BE2C (cell line): ENCODE data around the gene MEG3.

ENCODE experiments used
- DNase-seq: peaks from one replicate; pipeline ENCODE4 v3.0.0-alpha.2; 2020
- H3K27me3 ChIP-seq: fragments of 250-450 bp; sonication (Bioruptor Pico); 2 replicates; pipeline ENCODE4 v1.5.1; 2020; ENCODE audit warnings: mild to moderate bottlenecking
- H3K36me3 ChIP-seq: fragments of 250-450 bp; sonication (Bioruptor Pico); 2 replicates; pipeline ENCODE4 v1.5.1; 2020; ENCODE audit warnings: mild to moderate bottlenecking
- H3K4me1 ChIP-seq: fragments of 250-450 bp; sonication (Bioruptor Pico); 2 replicates; pipeline ENCODE4 v1.5.1; 2020
- H3K4me3 ChIP-seq: 2 replicates; pipeline ENCODE4 v1.5.1; 2011; ENCODE audit warnings: low read depth, low read length
- H3K9me3 ChIP-seq: fragments of 250-450 bp; sonication (Bioruptor Pico); 2 replicates; pipeline ENCODE4 v1.5.1; 2020
- CTCF ChIP-seq: IDR thresholded peaks from 2 replicates; pipeline ENCODE4 v1.5.1; 2012; ENCODE audit warnings: mild to moderate bottlenecking, low read depth, low read length

Gene MEG3

GRCh38 chr14:100884456-100884855, 58.5 kb downstream of the MEG3 start:
- peaks cover 74% of the 10 kb centered on the region for H3K36me3 ChIP-seq
- peaks cover 5% of the 10 kb centered on the region for H3K4me1 ChIP-seq
- H3K27me3 ChIP-seq, result no peaks in the 10 kb centered on the region
- DNase-seq, result no peak
- no peaks in the 10 kb centered on the region for H3K9me3 ChIP-seq
- no peak overlapping the region for H3K4me3 ChIP-seq
- TF ChIP-seq CTCF, result no peak

- H3K36me3 ChIP-seq, result peaks cover 73% of the 10 kb centered on the region
- H3K9me3 ChIP-seq, result no peaks in the 10 kb centered on the region
- H3K4me1 ChIP-seq, result peaks cover 5% of the 10 kb centered on the region
- no peak overlapping the region for H3K4me3 ChIP-seq
- H3K27me3 ChIP-seq, result no peaks in the 10 kb centered on the region
- DNase-seq, result peak; percentile 2
- TF ChIP-seq CTCF, result no peak
Measured at GRCh38 chr14:100885196-100885595, 59.3 kb downstream of the MEG3 start.

GRCh38 chr14:100885617-100886016, 59.7 kb downstream of the MEG3 start:
- peaks cover 72% of the 10 kb centered on the region for H3K36me3 ChIP-seq
- H3K9me3 ChIP-seq, result no peaks in the 10 kb centered on the region
- no peak overlapping the region for H3K4me3 ChIP-seq
- peaks cover 5% of the 10 kb centered on the region for H3K4me1 ChIP-seq
- no peaks in the 10 kb centered on the region for H3K27me3 ChIP-seq
- DNase-seq, result peak; percentile 14
- TF ChIP-seq CTCF, result peak; percentile 23; the same call in 1 of the 2 replicates

GRCh38 chr14:100887728-100888335, 61.9 kb downstream of the MEG3 start:
- H3K4me1 ChIP-seq, result peaks cover 5% of the 10 kb centered on the region

GRCh38 chr14:100888789-100889315, 62.9 kb downstream of the MEG3 start:
- DNase-seq, result no peak
- peaks cover 5% of the 10 kb centered on the region for H3K4me1 ChIP-seq
- H3K4me3 ChIP-seq, result no peak overlapping the region
- no peaks in the 10 kb centered on the region for H3K27me3 ChIP-seq
- H3K9me3 ChIP-seq, result no peaks in the 10 kb centered on the region
- no peak for TF ChIP-seq CTCF
- H3K36me3 ChIP-seq, result peaks cover 73% of the 10 kb centered on the region

More at GRCh38 chr14:100887728-100888335, 61.9 kb downstream of the MEG3 start:
- H3K9me3 ChIP-seq, result no peaks in the 10 kb centered on the region
- DNase-seq, result peak; percentile 0
- H3K27me3 ChIP-seq, result no peaks in the 10 kb centered on the region
- no peak overlapping the region for H3K4me3 ChIP-seq
- peaks cover 73% of the 10 kb centered on the region for H3K36me3 ChIP-seq
- TF ChIP-seq CTCF, result no peak

- Histone ChIP-seq H3K4me3 (no peak overlapping the region), H3K36me3 (peaks cover 72% of the 10 kb centered on the region), H3K9me3 (no peaks in the 10 kb centered on the region), H3K4me1 (peaks cover 5% of the 10 kb centered on the region), H3K27me3 (no peaks in the 10 kb centered on the region)
- DNase-seq, result no peak
- no peak for TF ChIP-seq CTCF
Measured at GRCh38 chr14:100889641-100890040, 63.7 kb downstream of the MEG3 start.
